ENCODE measurements around the gene TTC28.
"Not testable (repeated sequence)": the region's sequence is repeated elsewhere in the genome, so short reads cannot be mapped to it uniquely, and the experiment has no call there.

The TTC28 gene

DNA sequence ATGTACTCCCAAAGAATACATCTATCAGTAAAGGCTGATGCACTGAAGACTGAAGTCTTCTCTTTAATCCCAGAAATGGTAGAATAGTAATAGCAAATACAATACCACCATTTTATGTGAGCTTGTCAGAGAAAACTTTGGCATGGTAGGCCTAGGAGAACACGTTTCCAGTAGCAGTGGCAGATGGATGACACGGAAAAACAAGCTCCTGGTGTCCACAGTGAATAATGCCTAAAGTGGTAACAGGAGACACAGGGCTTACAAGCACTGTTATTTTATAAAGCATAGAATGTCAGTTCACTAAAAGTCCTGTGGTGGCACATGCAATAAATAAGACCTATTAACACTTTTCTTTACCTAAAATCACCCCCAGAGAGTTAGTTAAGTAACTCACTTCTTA, 277.6 kb downstream of the TTC28 start:
- DNase-seq, result no peak

DNA sequence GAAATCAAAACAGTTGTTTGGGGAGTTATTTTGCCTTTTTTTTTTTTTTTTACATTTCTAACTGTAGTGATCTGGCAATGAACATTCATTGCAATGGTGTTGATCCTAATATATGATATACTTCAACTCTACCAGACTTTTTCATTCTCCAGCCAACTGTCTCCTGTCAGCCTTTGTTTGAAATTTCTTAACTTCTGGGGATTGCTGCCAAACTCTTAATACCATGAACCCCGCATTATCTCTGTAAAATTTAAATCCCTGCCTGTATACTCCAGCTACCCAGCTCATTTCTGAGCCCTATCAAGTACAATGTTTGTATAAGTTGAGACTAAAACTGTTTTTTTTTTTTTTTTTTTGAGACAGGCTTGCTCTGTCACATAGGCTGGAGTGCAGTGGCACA, 280.7 kb downstream of the TTC28 start:
- DNase-seq, result no peak

DNA sequence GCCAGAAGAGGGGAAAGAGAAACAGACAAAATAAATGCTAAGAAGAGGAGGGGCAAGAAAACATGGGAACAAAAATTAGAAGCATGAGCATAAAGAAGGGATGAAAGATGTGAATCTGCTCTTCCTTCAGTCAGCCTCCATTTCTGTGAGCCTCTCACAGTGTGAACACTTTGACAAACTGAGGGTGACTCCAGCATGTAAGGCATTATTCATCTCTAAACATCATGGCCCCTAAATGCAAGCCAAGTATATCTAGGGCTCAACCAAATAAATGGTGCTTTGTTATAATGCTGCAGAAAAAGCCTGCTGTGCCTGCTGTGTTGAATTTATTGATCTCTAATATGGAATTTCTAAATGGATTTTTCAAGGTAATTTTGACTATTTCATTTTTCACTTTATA, 281.3 kb downstream of the TTC28 start:
- DNase-seq, result no peak

DNA sequence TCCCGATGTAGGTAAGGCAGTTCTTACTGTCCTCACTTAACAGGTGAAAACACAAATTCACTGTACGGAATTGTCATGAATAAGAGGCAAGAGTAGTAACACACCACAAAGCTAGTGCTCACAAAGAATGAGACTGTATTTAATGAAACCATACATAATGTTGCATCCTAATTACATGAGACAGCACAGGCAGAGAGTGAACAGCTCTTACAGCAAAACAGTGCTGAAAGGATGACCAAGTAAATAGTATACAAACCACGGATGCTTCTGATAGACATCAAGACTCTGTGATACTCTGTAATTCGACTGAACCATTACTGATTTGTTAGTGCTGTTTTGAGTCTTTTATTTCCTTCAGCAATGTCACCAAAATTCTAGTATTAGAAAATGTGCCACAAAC, 282.3 kb downstream of the TTC28 start:
- DNase-seq, result no peak

DNA sequence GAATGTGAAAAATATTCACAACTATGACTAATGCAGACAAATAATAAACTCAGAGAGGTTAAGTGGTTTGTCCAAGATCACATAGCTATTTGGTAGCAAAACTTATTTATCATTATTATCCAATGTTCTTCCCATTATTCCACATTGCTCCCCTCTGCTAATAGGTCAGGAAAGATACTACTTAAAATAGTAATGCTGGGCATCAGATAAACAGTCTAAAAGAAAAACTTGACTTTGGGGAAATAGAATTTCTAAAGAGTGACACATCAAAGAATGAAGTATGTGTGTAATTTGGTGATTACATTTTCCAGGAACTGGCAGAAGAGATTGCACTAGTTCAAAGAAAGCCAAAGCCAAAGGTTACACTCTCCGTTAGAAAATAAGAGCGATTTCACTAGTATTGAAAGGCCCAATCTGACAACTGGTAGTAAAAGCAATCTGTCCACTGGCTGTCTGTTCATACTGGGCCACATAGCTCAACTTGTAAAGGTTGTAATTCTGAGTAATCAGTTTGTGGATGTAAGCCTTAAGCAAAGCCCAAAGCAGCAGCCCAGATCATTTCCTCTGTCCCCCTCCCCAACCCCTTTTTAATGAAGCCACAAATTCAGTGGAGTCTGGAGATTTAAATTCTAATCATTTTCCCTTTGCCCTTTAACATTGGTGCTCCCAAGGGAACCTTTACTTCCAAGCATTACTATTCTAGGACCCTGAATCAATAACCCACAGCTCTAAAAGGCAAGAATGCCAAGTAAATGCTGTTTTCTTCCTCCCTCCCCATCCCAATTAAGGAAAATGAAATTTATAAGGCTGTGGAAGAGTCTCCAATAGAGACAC, 283.5 kb downstream of the TTC28 start:
- no peak for DNase-seq

DNA sequence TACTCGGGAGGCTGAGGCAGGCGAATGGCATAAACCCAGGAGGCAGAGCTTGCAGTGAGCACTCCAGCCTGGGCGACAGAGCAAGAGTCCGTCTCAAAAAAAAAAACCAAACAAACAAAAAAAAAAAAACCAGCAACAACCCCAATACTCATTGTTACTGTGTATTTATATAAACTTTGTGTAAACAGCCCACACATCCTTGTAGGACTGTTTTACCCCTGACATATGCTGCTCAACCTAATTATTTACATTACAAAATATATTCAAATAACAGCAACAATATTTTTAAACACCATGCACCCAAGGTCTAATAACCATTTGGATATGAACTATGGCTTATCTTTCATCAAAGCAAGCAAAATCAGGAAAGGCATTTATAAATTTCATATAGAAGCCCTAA, 284.1 kb downstream of the TTC28 start:
- no peak for DNase-seq

DNA sequence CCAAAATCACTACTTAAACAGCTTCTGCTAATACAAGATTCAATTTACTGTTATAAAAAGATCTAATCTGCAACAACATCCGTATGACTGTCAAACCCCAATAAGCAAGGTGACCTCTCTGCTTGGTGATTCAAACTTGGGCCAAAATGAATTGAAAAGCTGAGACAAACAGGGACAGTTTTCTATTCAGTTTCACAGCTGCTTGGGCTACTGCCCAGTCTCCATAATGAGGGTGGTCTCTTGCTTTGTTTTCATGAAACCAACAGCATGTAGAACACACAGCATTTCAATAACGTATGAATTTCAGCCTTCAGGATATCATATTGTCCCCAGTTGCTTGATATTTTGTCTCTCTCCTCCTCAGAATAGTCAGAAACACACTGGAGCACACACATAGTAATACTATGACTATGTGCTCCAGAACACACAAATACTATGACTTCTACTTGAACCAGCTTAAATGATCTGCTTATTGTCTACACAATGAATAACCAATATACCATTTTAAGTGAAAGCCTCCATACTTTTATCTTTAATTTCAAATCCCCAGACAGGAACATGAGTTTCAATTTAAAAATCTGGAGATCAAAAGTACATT, 285.0 kb downstream of the TTC28 start:
- no peak for DNase-seq

DNA sequence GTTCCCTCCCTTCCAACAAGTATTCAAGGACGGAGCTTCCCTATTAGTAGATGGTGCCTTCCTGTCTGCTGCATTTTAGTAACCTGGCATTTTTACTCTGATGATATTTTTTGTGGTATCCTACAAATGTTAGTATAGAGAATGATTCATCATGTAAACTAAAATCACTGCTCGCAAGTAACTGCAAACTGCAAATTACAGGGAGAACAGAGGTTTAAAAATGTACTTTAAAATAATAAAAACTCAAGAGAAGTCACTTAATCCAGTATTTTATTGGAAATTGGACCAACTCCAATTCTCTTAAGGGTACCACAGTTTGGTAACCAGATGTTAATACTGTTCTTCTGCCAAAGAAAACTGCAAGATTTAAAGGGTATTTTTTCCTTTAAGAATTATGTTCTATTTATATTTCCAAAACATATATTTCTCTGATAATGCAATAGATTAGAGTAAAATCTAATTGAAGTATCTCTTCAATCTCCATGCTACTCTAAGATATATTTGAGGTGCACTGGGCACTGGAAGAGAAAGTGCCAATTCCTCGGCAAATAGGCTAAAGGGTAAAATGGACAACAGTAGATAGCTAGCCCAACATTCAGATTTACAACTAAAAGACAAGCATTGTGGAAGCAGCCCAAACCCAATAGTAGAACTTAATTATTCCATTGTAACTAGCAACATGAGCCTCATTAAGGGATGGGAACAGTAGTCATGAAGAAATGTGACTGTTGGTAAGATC, 298.0 kb downstream of the TTC28 start:
- DNase-seq, result no peak

DNA sequence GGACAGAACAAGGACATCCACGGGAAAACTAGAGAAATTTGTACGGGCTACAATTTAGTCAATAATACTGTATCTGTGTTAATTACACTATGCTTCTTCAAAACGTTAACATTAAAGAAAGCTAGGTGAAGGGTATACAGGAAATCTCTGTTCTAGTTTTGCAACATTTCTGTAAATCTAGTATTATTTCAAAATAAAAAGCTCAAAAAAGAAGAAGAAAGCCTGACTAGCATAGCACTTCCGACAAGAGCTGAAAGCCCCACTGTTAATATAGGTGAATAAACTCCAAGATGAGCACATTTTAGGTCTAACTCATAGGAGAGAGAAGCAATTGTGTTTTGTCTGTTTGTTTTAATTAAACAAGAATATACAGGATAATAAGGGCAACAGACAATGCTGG, 299.7 kb downstream of the TTC28 start:
- DNase-seq, result no peak

DNA sequence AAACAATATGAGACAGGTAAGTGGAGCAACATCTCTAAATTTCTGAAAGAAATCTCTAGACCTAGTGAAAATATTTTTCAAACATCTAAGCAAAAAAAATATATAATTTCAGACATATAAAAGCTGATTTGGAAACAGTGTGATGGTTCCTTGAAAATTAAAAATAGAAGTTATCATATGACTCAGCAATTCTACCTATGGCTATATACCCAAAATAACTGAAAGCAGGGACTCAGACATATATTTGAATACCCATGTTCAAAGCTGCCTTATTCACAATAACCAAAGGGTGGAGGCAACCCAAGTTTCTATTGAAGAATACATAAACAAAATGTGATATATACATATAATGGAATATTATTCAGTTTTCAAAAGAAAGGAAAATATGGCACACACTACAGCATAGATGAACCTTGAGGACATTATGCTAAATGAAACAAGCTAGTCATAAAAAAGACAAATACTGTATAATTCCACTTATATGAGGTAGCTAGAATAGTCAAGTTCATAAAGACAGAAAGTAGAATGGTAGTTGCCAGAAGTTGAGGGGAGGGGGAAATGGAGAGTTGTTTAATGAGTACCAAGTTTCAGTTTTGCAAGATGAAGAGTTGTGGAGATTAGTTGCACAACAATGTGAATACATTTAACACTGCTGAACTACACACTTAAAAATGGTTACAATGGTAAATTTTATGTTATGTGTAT, 300.4 kb downstream of the TTC28 start:
- DNase-seq, result no peak

DNA sequence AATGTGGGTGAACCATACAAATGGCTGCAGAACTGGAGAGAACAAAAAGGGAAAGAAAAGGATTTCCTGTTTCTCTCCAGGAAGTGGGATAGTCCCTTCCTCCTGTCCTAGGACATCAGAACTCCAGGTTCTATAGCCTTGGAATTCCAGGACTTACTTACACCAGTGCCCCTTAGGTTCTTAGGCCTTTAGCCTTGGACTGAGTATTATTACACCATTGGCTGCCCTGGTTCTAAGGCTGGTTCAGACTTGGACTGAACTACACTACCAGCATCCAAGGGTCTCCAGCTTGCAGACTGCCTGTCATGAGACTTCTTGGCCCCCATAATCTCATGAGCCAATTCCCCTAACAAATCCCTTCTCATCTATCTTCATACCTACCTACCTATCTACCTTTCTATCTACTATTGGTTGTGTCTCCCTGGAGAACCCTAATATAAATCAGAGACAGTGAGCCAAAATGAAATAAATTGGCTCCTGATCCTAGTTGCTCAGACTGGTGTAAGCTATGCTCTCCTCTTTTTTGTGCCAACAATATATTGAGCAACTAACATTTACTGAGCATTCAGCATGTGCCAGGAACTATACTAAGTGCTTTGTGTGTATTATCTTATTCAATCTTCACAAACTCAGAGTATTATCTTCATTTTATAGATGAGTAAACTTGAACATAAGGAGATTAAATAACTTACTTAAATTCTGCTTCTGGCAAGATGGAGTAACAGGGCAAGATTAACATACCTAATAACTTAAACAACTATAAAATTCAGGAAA, 303.7 kb downstream of the TTC28 start:
- DNase-seq, result no peak

DNA sequence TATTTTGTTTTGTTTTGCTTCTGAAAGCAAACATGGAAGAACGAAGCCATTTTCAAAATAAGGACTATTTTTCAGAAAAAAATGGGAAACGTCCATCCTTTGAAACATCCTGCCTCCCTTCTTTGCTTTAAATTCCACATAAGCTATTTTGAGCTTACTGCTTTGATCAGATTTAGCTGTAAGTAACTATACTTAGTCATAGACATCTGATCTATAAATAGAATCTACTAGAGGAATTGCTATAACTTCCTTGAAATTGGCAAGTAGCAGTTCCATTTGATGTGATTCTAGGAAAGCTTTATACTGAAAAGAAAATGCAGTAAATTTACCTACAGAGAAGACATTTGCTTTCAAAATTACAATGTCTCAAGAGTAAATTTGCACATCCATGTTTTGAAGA, 305.8 kb downstream of the TTC28 start:
- DNase-seq, result no peak

DNA sequence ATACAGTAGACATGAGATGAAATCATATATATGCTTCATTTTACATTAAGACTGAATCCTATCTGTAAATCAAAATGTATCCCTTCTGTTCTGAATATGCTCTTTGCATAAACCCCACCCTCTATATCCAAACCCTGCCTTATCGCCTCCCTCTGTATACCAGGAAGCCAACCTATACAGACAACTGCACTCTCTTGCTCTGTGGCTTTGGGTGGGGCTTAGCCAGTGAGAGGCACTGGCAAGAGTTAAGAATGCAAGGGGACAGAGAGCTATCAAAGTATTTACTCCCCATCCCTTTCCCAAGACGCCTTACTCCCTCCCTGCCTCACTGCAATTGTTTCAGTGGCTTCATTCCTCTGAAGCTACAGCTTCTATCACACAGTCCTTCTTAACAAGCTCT, 309.8 kb downstream of the TTC28 start:
- no peak for DNase-seq

DNA sequence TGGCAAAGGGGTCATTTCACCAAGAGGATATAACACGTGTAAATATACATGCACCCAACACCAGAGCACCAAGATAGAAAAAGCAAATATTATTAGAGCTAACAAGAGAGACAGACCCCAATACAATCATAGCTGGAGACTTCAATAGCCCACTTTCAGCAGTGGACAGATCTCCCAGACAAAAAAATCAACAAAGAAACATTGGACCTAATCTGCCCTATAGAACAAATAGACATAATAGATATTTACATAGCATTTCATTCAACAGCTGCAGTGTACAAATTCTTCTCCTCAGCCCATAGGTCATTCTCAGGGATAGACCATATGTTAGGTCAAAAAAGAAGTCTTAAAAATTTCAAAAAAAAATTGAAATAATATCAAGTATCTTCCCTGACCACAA, 312.8 kb downstream of the TTC28 start:
- DNase-seq, result no peak

DNA sequence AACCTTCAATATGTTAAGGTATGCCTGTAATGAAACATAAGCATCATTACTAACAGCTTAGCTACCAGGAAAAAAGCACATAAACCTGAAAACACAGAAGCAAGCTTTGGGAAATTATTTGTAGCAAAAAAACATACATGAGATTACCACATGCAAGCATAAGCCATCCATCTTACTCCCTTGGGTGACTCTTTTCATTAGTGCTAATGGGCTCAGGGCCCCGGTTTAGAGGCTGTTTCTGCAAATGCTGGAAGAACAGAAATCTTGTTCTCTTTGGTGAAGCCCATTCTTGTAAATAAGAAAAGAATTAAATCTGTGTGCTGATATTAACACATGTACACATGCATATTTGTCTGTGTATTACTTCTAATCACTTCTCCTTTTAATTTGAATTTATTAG, 314.3 kb downstream of the TTC28 start:
- DNase-seq, result no peak

DNA sequence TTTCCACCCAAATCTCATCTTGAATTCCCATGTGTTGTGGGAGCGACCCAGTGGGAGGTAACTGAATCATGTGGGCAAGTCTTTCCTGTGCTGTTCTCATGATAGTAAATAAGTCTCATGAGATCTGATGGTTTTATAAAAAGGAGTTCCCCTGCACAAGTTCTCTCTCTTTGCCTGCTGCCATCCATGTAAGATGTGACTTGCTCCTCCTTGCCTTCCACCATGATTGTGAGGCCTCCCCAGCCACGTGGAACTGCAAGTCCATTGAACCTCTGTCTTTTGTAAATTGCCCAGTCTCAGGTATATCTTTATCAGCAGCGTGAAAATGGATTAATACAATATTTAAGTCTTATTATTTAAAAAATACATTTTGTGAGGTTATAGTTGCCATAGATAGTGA, 315.5 kb downstream of the TTC28 start:
- not testable (repeated sequence) for DNase-seq

DNA sequence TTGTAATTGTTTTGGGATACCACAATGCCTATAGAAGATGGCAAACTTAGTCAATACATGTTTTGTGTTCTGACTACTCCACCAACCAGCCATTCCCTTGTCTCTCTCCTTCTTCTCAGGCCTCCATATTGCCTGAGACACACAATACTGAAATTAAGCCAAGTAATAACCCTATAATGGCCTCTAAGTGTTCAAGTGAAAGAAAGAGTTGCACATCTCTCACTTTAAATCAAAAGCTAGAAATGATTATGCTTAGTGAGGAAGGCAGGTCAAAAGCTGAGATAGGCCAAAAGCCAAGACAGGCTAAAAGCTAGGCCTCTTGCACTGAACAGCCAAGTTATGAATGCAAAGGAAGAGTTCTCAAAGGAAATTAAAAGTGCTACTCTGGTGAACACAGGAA, 318.7 kb downstream of the TTC28 start:
- DNase-seq, result no peak

DNA sequence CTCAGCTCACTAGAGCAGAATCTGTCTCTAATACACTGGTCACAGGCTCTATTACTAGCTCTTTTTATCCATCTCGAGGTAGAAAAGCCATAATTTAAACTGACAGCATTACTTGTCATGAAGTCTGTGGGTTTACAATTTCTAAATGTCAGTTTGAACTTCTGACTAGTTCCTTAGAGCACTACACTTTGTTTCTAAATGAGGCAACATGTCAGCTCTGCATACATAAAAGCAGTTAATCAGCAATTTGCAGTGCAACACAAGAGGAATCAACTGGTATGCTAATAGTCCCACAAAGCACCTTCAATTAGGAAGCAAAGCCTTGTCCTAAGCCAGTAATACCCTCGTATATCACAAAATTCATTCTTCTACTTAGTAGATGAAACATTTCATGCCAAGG, 321.3 kb downstream of the TTC28 start:
- DNase-seq, result no peak

DNA sequence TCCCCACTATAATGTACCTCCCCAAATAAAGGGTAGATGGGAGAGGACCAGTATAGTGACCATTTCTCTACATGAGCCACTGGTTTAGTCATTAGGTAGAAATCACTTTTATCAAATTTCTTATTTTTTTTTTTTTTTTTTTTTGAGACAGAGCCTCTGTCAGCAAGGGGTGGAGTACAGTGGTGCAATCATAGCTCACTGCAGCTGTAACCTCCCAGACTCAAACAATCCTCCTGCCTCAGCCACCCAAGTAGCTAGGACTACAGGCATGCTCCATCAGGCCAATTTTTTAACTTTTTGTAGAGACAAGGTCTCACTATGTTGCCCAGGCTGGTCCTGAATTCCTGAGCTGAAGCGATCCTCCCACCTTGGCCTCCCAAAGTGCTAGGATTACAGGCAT, 322.4 kb downstream of the TTC28 start:
- no peak for DNase-seq

DNA sequence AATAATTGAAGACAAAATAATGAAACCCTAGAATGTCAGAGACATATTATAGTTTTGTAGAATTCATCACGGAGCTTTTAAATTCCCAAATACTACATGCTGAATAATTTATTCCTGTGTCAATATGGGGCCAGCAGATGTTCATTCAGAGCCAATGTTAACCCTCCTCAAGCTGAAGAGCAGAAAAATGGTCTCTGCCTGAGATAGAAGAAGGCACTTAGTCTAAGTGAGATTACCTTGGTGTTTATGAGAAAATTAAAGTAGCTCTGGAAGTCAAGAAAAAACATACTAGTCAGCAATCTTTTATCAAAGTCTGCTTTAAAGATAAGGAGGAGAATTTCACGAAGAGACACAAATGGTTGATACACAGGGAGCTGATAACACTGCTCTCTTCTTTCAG, 328.2 kb downstream of the TTC28 start:
- DNase-seq, result no peak

DNA sequence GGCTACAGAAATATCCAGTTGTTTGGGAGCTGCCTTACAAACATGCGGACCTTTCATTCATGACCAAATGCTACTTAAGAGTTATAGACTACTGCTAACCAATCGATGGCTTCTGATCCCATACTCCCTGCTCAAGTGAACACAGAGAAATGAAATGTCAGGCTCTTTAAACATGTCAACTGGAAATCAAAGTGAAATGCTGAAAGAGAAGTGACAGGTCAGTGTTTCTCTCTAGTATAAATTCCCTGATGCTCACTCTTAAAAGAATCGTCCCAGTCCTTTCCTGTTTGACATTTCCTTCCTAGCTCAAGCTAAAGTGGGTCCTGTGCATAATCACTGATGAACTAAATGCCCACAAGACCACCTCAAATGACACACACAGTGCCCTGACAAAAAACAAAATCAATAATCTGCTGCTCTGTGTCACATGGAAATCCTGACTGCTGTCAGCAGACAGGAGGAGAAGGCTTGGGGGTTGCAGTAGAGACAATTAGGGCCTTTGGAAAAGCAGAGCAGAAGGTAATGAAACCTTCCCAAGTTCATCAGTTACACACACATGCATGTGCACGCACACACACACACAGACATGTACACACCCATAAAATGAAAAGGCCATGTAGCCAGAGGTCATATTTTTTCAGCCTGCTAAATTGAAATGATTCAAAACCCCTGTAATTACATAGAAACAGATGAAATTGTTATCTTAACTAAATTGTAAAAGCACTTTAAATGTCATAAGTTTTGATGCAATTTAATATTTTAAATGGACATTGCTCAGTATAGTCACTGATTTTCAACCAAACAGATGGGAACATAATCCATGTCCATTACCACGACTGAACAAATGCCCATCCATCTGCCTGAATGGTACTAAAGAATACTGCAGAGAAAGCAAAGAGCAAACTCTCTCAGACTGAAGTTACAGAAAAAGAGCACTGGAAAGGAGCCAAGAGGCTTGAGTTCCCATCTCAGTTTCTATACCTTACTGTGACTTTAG, 330.7 kb downstream of the TTC28 start:
- DNase-seq, result no peak

Measured in CD4-positive, alpha-beta T cell treated with Interleukin-1 beta for 1 hour (primary cell).